ENCODE data around the gene SLC33A1. TPM values are rescaled to one million over a fixed set of nuclear protein-coding genes. Genes with fewer than 3 reads are reported as not detected.

The SLC33A1 gene
- total RNA-seq, 5 donors from 2014 or later (not counting 1 experiment from before 2014, with no cell fraction given) = 17.4 to 33.1 (median 28.5) TPM

DNA sequence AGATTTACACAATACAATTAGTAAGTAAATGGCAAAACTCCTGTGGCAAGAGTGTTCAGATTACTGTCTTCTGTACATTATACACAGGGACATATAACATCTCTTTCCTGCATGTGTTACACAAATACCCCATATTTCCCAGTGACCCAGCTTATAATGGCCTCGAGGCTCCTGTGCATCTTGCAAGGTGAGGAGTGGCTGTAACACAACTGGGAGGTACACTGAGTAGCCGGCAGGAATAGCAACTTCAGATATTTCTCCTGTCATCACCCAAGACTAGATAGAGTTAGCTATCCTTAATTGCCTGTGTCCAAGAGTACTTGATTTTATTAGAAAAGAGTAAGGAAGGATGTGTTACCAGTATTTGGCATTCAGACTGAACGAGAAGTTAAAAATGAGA, 21.8 kb upstream of the SLC33A1 start:
- Histone ChIP-seq H3K27ac (ENCODE audit: low read length) (no peak overlapping the region), H3K9me3 (no peaks in the 10 kb centered on the region), H3K36me3 (ENCODE audit: control insufficient read depth in 2 of 2, extremely low read depth in 1 of 2, insufficient read depth in 1 of 2, low read length in 1 of 2) (no peaks in the 10 kb centered on the region), H3K4me3 (ENCODE audit: control insufficient read depth in 1 of 2, extremely low read depth in 1 of 2, low read length in 1 of 2) (no peak overlapping the region), H3K4me1 (ENCODE audit: control insufficient read depth in 1 of 2, extremely low read depth in 1 of 2, insufficient read depth in 2 of 2, low read length in 2 of 2) (peaks cover 5 to 16% of the 10 kb centered on the region in 2 experiments), H3K27me3 (replicated peaks in 1 of 2; ENCODE audit: control insufficient read depth in 2 of 2, extremely low read depth in 1 of 2, insufficient read depth in 2 of 2, low read length in 1 of 2) (no peaks in the 10 kb centered on the region)
- no peaks in the 10 kb centered on the region for H3K9me3 Mint-ChIP-seq
- POLR2A ChIA-PET = no interaction called here
- WGBS (ENCODE audit: insufficient coverage) = no CpG with 5 or more reads among the region's 3 CpGs
- H3K4me1 Mint-ChIP-seq = peaks cover 61 to 71% (median 68%) of the 10 kb centered on the region in 3 donors
- H3K36me3 Mint-ChIP-seq = no peaks in the 10 kb centered on the region
- no peak overlapping the region for H3K27ac Mint-ChIP-seq
- no peak for ATAC-seq (replicated peaks in 1 of 4)
- no peak for DNase-seq
- no peak overlapping the region for H3K4me3 Mint-ChIP-seq
- CTCF ChIA-PET = interaction anchor here in 1 of 2 donors (0.6 kb wide), 1 partner anchor 1359 kb away, joined by 3 read pairs; no protein-coding TSS in a partner anchor
- H3K27me3 Mint-ChIP-seq = no peaks in the 10 kb centered on the region

GRCh38 chr3:155872904-155873646, 18.8 kb upstream of the SLC33A1 start:
- no peaks in the 10 kb centered on the region for H3K9me3 ChIP-seq
- Mint-ChIP-seq H3K9me3 (no peaks in the 10 kb centered on the region), H3K27me3 (no peaks in the 10 kb centered on the region), H3K4me3 (peak overlapping the region; percentile 24 to 95 (median 92)), H3K27ac (no peak overlapping the region), H3K4me1 (peaks cover 37 to 55% (median 52%) of the 10 kb centered on the region in 3 donors), H3K36me3 (no peaks in the 10 kb centered on the region)
- H3K4me3 ChIP-seq (ENCODE audit: control insufficient read depth in 1 of 2, extremely low read depth in 1 of 2, low read length in 1 of 2) = no peak overlapping the region
- no peaks in the 10 kb centered on the region for H3K36me3 ChIP-seq (ENCODE audit: control insufficient read depth in 2 of 2, extremely low read depth in 1 of 2, insufficient read depth in 1 of 2, low read length in 1 of 2)
- ChIA-PET CTCF (interaction anchor here in 1 of 2 donors (0.8 to 4.4 kb wide), 3 partner anchors 19 to 67 kb away, joined by 3 to 44 read pairs (median 5); partner anchors contain the start of gene C3orf33), POLR2A (interaction anchor here (0.6 to 1.1 kb wide), 3 partner anchors 8 to 1548 kb away, joined by 3 to 8 read pairs (median 4); partner anchors contain the start of gene C3orf33 (in 1 of the 2))
- DNase-seq (no peak), ATAC-seq (replicated peaks in 1 of 4) (no peak)
- peaks cover 9 to 23% of the 10 kb centered on the region in 2 experiments for H3K4me1 ChIP-seq (ENCODE audit: control insufficient read depth in 1 of 2, extremely low read depth in 1 of 2, insufficient read depth in 2 of 2, low read length in 2 of 2)
- no peak overlapping the region for H3K27ac ChIP-seq (ENCODE audit: low read length)
- whole genome bisulfite sequencing (ENCODE audit: insufficient coverage) = 100% methylated on average over 1 of the region's 8 CpGs
- H3K27me3 ChIP-seq (replicated peaks in 1 of 2; ENCODE audit: control insufficient read depth in 2 of 2, extremely low read depth in 1 of 2, insufficient read depth in 2 of 2, low read length in 1 of 2) = no peaks in the 10 kb centered on the region

DNA sequence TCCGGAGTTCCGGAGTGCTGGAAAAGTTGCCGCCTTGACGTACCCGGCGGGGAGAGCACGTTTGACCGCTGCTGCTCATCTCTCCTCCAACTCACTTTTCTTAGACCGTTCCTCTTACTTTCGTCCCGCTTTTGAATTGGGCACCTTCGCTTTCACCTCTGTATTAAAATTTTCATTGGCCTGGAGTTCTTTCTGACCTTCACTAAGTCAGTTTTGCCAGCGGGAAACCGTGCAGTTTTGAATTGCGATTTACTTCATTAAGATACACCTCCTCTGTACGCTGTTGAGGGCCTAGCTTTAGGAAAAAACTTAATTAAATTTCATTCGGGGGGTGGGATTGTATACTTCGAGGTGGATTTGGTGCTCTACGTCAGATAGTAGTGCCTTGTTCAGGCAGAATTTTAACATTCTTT, 17.5 kb upstream of the SLC33A1 start:
- Mint-ChIP-seq H3K36me3 (no peaks in the 10 kb centered on the region), H3K4me1 (peaks cover 24 to 44% (median 42%) of the 10 kb centered on the region in 3 donors), H3K27ac (peak overlapping the region; percentile 88 to 92), H3K9me3 (no peaks in the 10 kb centered on the region), H3K27me3 (no peaks in the 10 kb centered on the region), H3K4me3 (peak overlapping the region; percentile 92 to 96 (median 95))
- ChIA-PET POLR2A (interaction anchor here (0.7 kb wide), 2 partner anchors 23 to 33 kb away, joined by 3 read pairs; no protein-coding TSS in a partner anchor), CTCF (interaction anchor here (0.6 to 4.4 kb wide), 5 partner anchors 9 to 66 kb away, joined by 3 to 44 read pairs (median 6); partner anchors contain the start of genes C3orf33 (in 2 of the 2) and SLC33A1 (in 1 of the 2))
- H3K27ac ChIP-seq (ENCODE audit: low read length) = peak overlapping the region; percentile 0
- 2% methylated on average over 12 of the region's 19 CpGs for WGBS (ENCODE audit: insufficient coverage)
- H3K4me1 ChIP-seq (ENCODE audit: control insufficient read depth in 1 of 2, extremely low read depth in 1 of 2, insufficient read depth in 2 of 2, low read length in 2 of 2) = peaks cover 9 to 23% of the 10 kb centered on the region in 2 experiments
- peak overlapping the region; percentile 67 to 80 for H3K4me3 ChIP-seq (ENCODE audit: control insufficient read depth in 1 of 2, extremely low read depth in 1 of 2, low read length in 1 of 2)
- ATAC-seq (replicated peaks in 1 of 4) (no peak), DNase-seq (peak in 1 of 35 experiments; percentile 38)
- no peaks in the 10 kb centered on the region for H3K27me3 ChIP-seq (replicated peaks in 1 of 2; ENCODE audit: control insufficient read depth in 2 of 2, extremely low read depth in 1 of 2, insufficient read depth in 2 of 2, low read length in 1 of 2)
- no peaks in the 10 kb centered on the region for H3K36me3 ChIP-seq (ENCODE audit: control insufficient read depth in 2 of 2, extremely low read depth in 1 of 2, insufficient read depth in 1 of 2, low read length in 1 of 2)
- H3K9me3 ChIP-seq = no peaks in the 10 kb centered on the region

- peak overlapping the region; percentile 92 to 96 (median 95) for H3K4me3 Mint-ChIP-seq
Observed at GRCh38 chr3:155870945-155871745, 16.9 kb upstream of the SLC33A1 start.

DNA sequence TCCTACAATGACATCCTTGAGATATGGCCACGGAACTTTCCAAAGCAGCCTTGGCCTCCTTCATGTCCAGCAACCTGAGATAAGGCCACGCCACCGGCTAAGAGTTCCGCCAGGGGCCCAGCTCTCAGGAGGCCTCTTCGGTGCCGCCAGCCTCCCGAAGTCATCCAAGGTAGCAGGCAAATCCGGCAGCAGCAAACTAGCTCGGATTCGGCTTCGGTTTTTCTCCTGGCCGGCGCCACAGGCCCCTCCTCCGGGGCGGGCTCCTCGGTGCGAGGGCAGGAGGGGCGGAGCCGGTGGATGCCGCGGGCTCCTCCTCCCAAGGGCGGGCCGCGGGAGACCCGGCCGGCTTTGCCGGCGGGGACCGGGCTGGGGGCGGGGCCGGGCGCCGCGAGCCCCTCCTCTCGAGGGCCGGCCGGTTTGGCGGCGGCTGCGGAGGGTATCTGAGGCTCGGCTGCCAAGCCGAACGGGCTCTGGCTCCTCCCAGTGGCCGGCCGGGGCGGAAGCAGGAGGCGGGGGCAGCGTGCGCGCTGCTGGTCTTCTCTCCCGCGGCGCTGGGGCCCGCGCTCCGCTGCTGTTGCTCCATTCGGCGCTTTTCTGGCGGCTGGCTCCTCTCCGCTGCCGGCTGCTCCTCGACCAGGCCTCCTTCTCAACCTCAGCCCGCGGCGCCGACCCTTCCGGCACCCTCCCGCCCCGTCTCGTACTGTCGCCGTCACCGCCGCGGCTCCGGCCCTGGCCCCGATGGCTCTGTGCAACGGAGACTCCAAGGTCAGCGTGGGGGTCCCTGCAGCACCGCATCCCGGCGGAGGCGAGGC, 16.1 kb upstream of the SLC33A1 start, which contains the start of gene GMPS:
TSS of gene GMPS (plus strand) at position 518 of the 812 bp plus-strand sequence. CDS start at position 739, 221 bp downstream.
- H3K27me3 ChIP-seq (replicated peaks in 1 of 2; ENCODE audit: control insufficient read depth in 2 of 2, extremely low read depth in 1 of 2, insufficient read depth in 2 of 2, low read length in 1 of 2) = no peaks in the 10 kb centered on the region
- no peaks in the 10 kb centered on the region for H3K36me3 Mint-ChIP-seq
- peaks cover 20 to 32% (median 31%) of the 10 kb centered on the region in 3 donors for H3K4me1 Mint-ChIP-seq
- peak within 1 kb of the TSS; percentile 67 to 80 for H3K4me3 ChIP-seq (ENCODE audit: control insufficient read depth in 1 of 2, extremely low read depth in 1 of 2, low read length in 1 of 2)
- DNase-seq (peak; percentile 86 to 98 (median 94)), ATAC-seq (replicated peaks in 1 of 4) (peak; percentile 91 to 94 (median 92))
- H3K36me3 ChIP-seq (ENCODE audit: control insufficient read depth in 2 of 2, extremely low read depth in 1 of 2, insufficient read depth in 1 of 2, low read length in 1 of 2) = no peaks in the 10 kb centered on the region
- POLR2A ChIA-PET = interaction anchor here (0.6 to 1.2 kb wide), 5 partner anchors 17 to 1290 kb away, joined by 3 to 6 read pairs (median 5); partner anchors contain the start of gene CCNL1 (in 1 of the 2)
- H3K27ac ChIP-seq (ENCODE audit: low read length) = peak within 1 kb of the TSS; percentile 93
- WGBS (ENCODE audit: insufficient coverage) = under 1% methylated on average over 79 of the region's 83 CpGs
- H3K27me3 Mint-ChIP-seq = no peaks in the 10 kb centered on the region
- H3K9me3 ChIP-seq = no peaks in the 10 kb centered on the region
- peak within 1 kb of the TSS; percentile 96 to 97 for H3K27ac Mint-ChIP-seq
- CTCF ChIA-PET = interaction anchor here (0.7 to 4.4 kb wide), 10 partner anchors 9 to 1545 kb away, joined by 3 to 44 read pairs (median 3); partner anchors contain the start of genes C3orf33 (in 1 of the 2) and SLC33A1 (in 1 of the 2)
- H3K4me1 ChIP-seq (ENCODE audit: control insufficient read depth in 1 of 2, extremely low read depth in 1 of 2, insufficient read depth in 2 of 2, low read length in 2 of 2) = peaks cover 9 to 23% of the 10 kb centered on the region in 2 experiments
- H3K4me3 Mint-ChIP-seq = peak within 1 kb of the TSS; percentile 92 to 96 (median 95)
- H3K9me3 Mint-ChIP-seq = no peaks in the 10 kb centered on the region

More at GRCh38 chr3:155870945-155871745, 16.9 kb upstream of the SLC33A1 start:
- peak overlapping the region; percentile 88 to 92 for H3K27ac Mint-ChIP-seq
- POLR2A ChIA-PET = interaction anchor here in 1 of 2 donors (0.7 kb wide), 1 partner anchor 33 kb away, joined by 3 read pairs; no protein-coding TSS in a partner anchor
- H3K9me3 ChIP-seq = no peaks in the 10 kb centered on the region
- peak; percentile 14 to 29 (median 28) for ATAC-seq (replicated peaks in 1 of 4)
- H3K4me1 Mint-ChIP-seq = peaks cover 24 to 40% (median 38%) of the 10 kb centered on the region in 3 donors
- H3K9me3 Mint-ChIP-seq = no peaks in the 10 kb centered on the region
- no peaks in the 10 kb centered on the region for H3K27me3 ChIP-seq (replicated peaks in 1 of 2; ENCODE audit: control insufficient read depth in 2 of 2, extremely low read depth in 1 of 2, insufficient read depth in 2 of 2, low read length in 1 of 2)
- peak overlapping the region; percentile 55 for H3K27ac ChIP-seq (ENCODE audit: low read length)
- under 1% methylated on average over 72 of the region's 85 CpGs for WGBS (ENCODE audit: insufficient coverage)
- DNase-seq = peak in 22 of 35 experiments; percentile 0 to 58 (median 16)
- no peaks in the 10 kb centered on the region for H3K27me3 Mint-ChIP-seq
- no peaks in the 10 kb centered on the region for H3K36me3 ChIP-seq (ENCODE audit: control insufficient read depth in 2 of 2, extremely low read depth in 1 of 2, insufficient read depth in 1 of 2, low read length in 1 of 2)
- CTCF ChIA-PET = interaction anchor here (0.6 to 4.4 kb wide), 5 partner anchors 9 to 65 kb away, joined by 3 to 44 read pairs (median 6); partner anchors contain the start of genes C3orf33 (in 2 of the 2) and SLC33A1 (in 1 of the 2)
- H3K36me3 Mint-ChIP-seq = no peaks in the 10 kb centered on the region
- peak overlapping the region; percentile 67 to 80 for H3K4me3 ChIP-seq (ENCODE audit: control insufficient read depth in 1 of 2, extremely low read depth in 1 of 2, low read length in 1 of 2)
- peaks cover 9 to 23% of the 10 kb centered on the region in 2 experiments for H3K4me1 ChIP-seq (ENCODE audit: control insufficient read depth in 1 of 2, extremely low read depth in 1 of 2, insufficient read depth in 2 of 2, low read length in 2 of 2)
